GM20431 (cell line): ENCODE results near the gene COQ10B.
"Not testable (repeated sequence)": the region's sequence is repeated elsewhere in the genome, so short reads cannot be mapped to it uniquely, and the experiment has no call there.

ENCODE experiments used
- in situ Hi-C: fragments of 300-500 bp; cut with MseI, MboI; formaldehyde crosslinking; loops from one replicate; pipeline ENCODE4 v1.15.0; 2020; ENCODE audit warnings: low sequenced_read_pairs; ENCODE audit not compliant: unreplicated experiment

Gene COQ10B

DNA sequence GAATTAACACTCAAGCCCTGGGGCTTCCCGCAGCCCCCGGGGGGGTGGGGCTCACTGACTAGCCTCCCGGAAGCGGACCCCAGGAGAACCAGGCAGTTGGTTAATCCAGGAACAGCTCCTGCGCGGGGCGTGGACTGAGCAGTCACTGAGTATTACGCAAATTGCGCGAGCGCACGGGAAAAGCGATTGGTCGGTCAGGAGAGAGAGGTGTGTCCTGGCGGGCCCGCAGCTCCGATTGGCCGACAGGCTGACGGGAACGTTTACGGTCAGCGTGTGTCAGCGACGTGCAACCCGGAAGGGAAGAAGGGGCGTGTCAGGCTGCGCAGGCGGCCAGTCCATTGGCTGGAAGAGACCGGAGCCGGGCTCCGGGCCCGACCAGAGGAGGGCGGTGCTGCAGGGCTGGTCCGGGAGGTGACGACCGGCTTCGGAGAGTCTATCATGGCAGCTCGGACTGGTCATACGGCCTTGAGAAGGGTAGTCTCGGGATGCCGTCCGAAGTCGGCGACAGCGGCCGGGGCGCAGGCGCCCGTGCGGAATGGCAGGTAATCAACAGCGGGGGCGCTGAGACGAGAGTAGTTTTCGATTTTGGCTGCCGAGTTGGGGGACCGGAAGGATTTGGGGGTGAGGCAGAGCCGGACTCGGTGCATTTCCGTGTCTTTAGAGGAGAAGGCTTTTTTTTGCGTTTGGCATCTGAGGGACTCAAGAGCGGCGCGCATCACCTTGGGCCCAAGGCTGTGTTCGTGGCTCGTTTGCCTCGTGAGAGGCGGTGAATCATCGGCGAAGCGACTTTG, at the start of gene COQ10B:
TSS of gene COQ10B (plus strand) at position 430 of the 791 bp plus-strand sequence. CDS start at position 439, 9 bp downstream.
- in situ Hi-C loops = no loop called here

DNA sequence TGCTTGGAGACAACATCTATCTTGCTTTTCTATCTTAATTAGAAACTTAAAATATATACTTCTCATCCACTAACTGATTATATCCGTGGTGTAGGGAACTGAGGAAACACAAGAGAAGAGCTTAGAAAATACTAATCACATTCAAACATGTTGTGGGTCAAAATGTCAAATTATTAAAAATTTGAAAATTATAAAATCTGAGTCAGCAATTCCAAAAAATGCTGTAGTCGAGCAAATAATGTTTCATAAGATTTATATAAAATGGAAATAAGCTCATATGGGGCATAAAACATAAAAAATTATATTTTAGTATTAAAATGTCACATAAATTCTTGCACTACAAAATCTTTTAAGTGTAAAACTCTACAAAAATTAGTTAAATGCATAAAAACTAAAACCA, 47.8 kb upstream of the COQ10B start:
- in situ Hi-C loops = no loop called here

DNA sequence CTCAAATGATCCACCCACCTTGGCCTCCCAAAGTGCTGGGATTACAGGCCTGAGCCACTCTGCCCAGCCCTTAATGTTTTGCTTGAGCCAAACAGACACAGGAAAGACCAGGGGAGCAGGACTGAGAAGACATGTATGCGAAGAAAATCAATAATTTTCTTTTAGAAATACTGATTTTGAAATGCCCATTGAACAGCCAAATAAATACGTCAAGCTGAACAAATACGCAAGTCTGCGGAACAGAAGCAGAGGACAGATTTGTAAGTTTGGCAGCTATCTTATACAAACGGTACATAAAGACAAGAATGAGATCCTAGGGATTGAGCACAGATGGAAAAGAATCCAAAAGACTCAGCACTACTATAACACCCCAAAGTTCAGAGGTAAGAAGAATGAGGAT, 39.3 kb upstream of the COQ10B start:
- in situ Hi-C loops = no loop called here

DNA sequence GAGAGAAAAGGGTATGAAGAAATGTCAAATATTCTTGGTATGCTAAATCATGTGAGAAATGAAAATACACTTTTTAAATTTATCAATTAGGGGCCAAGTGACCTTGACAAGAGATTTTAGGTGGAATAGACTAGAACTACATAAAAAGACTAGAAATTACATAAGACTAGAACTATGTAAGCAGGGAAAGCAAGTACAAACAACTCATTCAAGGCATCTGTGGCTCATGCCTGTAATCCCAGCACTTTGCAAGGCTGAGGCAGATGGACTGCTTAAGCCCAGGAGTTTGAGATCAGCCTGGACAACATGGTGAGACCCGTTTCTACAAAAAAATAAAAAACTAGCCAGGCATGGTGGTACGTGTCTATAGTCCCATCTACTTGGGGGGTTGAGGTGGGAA, 38.8 kb upstream of the COQ10B start:
- in situ Hi-C loops = no loop called here

DNA sequence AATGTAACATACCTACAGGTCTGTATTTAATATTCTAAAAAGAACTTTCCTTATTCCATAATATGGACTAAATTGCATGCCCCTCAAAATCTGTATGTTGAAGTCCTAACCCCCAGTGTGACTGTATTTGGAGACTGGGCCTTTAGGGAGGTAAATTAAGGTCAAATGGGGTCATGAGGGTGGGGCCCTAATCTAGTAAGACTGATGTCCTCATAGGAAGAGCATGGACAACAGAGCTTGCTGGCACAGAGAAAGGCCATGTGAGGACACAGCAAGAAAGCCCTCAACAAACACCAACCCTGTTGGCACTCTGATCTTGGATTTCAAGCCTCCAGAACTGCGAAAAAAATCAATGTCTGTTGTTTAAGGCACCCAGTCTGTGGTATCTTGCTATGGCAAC, 37.1 kb upstream of the COQ10B start:
- in situ Hi-C loops = no loop called here

DNA sequence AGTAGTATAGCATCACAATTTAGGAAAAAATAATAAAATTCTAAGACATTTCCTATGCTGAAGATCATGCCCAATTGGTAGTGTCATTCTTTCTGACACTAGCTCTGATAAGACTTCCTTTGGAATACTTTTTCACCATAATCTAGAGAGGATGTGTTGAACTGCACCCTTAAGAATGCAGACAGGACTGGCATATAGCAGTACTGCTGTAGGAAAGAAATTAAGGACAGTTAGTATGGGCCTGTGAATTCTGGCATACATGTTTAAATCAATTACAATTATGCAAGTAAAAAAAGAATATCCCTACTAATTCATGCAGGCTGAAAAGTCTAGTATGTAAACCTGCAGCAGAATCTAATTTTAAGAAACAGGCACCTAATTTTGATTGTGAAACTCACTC, 33.9 kb upstream of the COQ10B start:
- in situ Hi-C loops = no loop called here

DNA sequence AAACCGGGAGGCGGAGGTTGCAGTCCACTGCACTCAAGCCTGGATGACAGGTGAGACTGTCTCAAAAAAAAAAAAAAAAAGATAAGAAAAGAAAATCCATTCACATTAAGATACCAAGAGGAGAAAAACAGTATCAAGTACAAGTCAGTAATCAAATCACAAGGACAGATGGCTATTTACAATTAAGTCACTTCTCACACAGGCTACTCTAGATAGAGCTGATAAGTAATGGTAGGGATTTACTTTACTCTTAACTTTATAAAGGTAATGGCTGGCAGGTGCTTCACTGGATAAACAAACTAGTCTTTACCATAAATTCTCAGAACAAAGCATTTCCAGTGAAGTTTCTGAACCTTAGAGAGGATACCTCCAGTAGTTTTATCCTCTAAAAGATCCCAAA, 30.0 kb upstream of the COQ10B start:
- in situ Hi-C loops = no loop called here

DNA sequence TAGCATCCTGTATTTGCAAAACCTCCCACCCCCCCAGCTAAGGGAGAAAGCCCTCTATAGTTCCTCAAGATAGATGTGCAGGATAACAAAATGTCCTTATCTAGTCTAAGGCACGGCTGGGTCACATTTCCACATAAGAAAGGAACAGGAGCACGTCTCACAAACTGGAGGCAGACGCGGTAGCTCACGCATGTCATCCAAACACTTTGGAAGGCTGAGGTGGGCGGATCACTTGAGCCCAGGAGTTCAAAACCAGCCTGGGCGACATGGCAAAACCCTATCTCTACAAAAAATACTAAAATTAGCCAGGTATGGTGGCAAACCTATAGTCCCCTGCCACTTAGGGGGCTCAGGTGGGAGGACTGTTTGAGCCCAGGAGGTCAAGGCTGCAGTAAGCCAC, 27.8 kb upstream of the COQ10B start:
- in situ Hi-C loops = no loop called here

DNA sequence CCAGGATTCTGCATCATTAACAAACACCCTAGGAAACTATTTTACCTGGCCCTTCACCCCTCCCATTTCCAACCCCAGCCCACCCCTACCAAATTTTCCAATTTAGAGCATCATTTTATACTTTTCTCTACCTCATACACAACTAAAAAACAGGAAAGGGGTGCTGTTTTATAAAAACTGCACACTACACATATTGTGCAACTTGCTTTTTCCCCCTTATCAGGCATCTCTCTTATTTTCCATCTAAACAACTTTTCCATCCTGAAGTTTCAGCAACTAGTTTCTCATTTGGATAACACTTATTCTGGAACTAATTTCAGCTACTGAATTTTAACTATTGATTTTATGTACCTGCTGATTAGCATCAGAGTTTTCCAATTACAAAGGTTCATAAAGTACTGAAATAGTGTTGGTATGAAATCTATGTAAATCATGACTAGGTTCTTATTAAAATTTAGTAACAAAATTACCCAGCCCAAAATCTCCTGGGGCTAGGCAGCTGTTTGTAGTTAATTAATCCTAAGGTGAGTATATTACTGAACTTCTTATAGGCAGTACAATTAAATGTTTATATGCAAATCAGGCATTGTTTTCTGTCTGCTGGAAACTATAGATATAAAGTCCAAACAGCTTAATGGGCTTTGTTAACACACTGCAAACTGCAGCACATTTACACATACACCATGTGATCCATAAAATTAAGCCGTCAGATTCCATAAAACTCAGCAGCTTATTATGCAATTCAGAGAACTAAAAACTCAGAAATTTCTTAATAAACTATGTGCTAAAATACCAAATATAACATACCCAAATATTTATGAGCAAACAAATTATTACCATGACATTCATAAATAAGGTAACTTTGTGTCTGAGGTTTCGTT, 26.4 kb upstream of the COQ10B start:
- in situ Hi-C loops = no loop called here

DNA sequence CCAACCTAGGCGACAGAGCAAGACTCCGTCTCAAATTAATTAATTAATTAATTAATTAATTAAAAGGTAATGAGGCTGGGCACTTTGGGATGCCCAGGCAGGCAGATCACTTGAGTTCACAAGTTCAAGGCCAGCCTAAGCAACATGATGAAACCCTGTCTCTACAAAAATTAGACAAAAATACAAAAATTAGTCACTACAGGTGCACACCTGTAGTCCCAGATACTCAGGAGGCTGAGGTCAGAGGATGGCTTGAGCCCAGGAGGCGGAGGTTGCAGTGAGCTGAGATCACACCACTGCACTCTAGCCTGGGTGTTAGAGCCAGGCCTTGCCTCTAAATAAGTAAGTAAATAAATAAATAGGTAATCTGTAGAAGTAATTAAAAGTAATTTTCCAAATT, 25.4 kb upstream of the COQ10B start:
- in situ Hi-C loops = no loop called here

DNA sequence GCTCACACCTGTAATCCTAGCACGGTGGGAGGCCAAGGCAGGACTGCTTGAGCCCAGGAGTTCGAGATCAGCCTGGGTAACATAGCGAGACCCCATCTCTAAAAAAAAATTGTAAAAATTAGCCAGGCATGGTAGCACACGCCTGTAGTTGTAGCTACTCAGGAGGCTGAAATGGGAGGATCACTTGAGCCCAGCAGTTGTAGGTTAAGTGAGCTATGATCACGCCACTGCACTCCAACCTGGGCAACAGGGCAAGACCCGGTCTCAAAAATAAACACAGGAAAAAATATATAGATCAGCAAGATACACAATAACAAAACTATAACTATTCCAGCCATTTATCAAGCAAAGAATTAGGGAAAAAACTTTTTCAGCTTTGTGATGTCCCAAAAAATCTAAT, 21.5 kb upstream of the COQ10B start:
- in situ Hi-C loops = no loop called here

DNA sequence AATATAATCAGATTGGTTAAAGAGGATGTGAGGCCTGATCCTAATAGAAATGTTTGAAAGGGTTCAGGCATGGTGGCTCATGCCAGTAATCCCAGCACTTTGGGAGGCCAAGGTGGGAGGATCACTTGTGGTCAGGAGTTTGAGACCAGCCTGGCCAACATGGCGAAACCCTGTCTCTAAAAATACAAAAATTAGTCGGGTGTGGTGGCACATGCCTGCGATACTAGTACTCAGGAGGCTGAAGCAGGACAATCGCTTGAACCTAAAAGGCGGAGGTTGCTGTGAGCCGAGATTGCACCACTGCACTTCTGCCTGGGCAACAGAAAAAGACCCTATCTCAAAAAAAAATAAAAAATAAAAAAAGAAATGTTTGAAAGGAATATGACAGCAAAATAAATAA, 20.8 kb upstream of the COQ10B start:
- in situ Hi-C loops = not testable (repeated sequence)

DNA sequence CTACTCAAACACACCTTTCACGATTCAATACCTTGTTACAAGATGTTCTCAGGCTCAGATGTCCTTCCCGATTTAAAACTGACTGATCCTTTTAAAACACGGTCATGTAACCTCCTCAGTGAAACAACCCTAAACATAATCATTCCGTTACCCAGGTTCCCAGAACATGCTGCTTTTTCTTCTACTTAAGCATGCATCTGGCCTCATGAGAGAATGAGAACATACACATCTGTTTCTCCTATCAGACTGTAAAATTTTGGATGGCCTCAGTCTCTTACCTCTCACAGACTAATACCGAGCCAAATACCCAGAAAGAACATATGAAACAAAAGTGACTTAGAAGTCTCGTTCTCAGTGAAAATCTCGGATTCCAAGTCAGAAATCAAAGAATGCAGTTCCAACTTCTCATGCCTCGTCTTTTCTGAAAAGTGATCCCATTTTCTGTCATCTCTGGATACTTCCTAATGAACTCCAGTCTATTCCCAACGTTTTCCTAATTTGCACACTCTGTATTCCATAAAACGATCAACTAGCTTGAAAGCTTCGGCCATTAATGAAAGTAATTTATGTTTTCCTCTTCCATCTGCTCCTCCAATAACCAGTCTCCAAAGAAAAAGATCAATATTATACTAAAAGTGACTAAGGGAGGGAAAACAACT, 19.4 kb upstream of the COQ10B start:
- in situ Hi-C loops = no loop called here

DNA sequence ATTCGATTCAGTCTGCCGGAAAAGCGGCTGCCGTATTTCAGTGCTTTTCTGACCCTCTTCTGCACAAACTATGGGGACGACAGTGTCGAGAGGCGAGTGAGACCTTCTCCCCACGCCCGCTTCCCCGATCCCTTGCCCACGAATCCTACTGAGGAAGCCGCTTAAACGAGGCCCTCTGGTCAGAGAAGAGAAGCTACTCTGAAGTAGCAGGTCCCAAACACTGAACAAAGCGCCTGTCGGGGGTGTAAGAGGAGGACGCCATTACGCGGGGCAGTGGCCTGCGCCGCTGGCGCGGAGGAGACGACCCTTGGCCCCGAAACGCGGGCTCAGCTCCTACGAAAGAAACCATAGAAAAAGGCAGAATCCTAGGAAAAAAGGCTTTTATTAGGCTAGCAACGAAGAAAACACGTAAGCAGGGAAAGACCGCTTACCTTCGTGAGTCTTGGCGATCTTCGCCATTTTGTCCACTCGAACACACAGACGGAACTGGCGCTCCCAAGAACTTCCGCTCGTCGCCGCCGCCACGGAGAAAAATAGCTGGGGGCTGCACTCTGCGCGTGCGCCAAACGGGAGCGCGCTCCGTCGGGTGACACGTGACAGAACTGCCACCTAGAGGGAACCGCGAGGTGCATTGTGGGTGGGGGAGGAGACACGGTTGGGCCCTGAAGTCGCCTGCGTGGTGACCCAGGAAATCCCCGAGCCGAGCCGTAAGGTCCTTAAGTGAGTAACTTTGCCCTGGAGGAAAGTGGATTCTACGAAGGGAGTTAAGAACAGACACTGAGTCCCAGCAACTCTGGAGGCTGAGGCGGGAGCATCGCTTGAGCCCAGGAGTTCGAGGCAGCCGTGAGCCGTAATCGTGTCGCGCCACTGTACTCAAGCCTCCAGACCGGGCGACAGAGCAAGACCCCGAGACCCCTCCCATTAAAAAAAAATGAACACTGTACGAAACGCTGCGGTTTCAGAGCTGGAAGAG, 18.5 kb upstream of the COQ10B start, which contains the start of gene SF3B1:
TSS of gene SF3B1 (minus strand) at position 488 of the 973 bp plus-strand sequence. CDS start at position 459, 29 bp downstream.
- in situ Hi-C loops = no loop called here

DNA sequence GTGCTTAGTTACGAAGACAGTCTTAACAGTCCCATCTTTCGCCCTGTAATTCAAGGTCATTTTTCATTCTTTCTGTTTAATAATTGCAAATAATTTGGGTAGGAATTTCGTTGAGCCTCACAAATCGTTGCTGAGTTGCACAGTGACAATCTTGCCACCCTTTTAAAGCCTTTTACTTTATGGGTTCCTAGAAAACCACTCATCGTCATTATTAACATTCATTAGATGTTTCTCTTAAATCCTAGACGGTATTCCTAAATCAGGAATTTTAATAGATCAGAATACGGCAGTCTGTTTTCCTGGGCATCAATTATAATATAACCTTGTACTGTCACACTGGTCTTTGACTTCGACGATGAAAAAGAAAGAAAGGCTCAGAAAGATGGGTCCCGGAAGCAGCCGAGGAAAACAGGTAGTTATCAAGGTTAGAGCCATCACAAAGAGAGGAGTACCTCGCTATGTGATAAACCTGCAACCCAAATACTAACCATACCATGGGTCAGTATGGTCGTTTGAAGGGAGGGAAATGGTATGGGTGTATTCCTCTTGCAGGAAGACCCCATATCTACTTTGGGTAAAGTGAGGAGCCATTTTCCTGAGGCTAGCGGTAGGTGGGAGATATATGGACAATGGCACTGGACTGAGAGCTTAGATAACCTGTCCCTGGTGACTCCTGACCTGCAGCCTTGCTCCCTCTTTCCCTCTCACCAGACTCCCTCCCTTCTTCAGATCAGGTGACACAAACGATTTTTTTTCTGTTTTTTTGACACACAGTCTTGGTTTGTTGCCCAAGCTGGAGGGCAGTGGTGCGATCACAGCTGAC, 17.5 kb upstream of the COQ10B start:
- in situ Hi-C loops = no loop called here

DNA sequence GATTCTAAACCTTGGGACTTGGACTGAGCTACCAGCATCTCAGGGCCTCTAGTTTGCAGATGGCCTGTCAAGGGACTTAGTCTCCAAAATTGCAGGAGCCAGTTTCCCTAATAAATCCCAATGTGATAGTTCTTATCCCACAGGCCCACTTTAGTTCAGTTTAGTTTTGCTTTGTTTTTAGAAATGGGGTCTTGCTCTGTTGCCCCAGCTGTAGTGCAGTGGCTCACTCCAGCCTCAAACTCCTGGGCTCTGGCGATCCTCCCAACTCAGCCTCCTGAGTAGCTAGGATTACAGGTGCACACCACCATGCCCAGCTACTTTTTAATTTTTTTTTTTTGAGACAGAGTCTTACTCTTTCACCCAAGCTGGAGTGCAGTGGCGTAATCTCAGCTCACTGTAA, 16.0 kb upstream of the COQ10B start:
- in situ Hi-C loops = no loop called here

DNA sequence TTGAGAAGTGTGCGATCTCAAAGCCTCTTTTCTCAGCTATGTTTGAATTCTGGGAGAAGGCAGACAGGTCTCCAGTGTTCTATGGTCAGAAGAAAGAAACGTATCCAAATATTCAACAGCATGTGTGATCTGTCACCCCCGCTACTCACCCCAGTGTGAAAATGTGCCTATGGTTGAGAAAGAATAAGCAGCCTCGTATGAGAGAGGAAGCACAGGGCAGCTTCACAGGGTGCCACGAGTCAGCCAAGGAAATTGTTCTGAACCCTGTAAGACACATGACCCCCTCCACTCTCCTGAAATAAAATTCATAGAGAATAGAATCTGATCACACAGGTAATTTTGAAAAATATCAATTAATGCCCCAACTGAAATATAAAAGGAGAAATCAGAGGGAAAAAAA, 10.5 kb upstream of the COQ10B start:
- in situ Hi-C loops = no loop called here

DNA sequence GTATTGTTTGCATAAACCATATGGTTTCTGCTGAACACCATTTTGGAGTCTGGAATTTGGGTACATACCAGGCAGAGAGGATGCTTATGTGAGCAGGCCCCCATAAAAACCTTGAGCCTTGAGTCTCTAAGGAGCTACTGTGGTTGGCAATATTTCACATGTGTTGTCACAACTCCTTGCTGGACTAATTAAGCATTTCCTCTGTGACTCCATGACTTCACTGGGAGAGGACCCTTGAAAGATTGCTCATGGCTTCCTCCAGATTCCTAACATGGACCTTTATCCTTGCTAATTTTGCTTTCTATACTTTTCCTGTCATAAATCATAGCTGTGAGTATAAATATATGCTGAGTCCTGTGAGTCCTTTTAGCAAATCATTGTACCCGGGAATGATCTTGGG, 7.6 kb upstream of the COQ10B start:
- in situ Hi-C loops = no loop called here

DNA sequence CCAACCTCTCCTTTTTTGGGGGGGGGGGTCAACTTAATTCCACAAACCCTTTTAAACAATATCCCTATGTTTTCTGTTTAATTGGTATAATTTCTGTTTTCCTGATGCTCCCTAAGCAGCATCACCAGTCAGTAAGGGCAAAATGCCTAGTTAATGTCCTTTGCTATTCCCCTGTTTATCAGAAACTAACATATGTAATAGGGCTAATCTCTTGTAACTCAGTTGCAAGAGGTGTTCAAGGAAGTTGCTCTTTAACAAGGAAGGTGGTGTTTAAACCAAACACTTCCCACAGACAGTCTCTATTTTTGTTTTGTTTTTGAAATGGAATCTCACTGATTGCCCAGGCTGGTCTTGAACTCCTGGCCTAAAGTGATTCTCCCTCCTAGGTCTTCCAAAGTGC, 6.5 kb upstream of the COQ10B start:
- in situ Hi-C loops = no loop called here
